Medulla oblongata (tissue), 1 donor: ENCODE measurements around the gene COL6A2.
"Not testable (repeated sequence)": the region's sequence is repeated elsewhere in the genome, so short reads cannot be mapped to it uniquely, and the experiment has no call there.

ENCODE experiments used
- DNase-seq: peaks from one replicate; pipeline ENCODE4 v3.0.0-alpha.2; 2015; ENCODE audit errors: extremely low spot score

COL6A2 gene

GRCh38 chr21:46060596-46061061 lies 37.3 kb upstream of the COL6A2 start:
- DNase-seq = no peak

DNA sequence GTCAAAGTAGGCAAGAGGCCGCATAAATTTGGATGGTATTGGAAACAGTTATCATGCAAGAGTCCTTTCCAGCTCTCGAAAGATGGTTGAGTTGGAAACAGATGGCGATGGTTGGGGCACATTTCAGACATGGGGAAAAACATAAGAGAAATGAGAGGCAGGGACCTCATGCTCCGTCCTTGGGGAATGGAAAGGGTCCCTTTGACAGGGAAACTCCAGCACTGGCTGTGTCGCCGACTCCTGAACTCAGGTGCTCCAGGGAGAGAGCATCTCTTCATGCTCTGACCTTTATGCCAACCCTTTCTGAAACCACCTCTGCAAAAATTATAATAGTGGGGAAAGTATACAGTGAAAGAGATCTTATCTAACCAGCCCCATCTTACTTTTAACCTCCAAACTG lies 36.8 kb upstream of the COL6A2 start:
- DNase-seq = no peak

DNA sequence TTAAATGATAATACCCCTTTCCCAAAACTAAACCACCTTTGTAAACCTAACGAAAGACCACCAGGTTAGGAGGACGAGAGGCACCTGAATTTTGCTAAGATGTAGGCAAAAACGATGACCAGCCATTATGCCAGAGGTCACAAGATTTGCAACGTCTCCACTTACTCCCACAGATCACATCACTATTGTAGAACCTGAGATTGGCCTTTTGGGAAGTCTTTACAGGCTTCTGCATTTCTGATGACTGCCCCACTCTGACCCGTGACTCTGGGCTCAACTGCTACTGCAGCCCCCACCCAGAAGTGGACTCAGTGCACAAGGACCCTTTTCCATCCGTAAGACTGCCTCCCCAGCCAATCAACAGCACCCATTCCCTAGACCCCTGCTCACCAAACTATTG lies 36.4 kb upstream of the COL6A2 start:
- no peak for DNase-seq

DNA sequence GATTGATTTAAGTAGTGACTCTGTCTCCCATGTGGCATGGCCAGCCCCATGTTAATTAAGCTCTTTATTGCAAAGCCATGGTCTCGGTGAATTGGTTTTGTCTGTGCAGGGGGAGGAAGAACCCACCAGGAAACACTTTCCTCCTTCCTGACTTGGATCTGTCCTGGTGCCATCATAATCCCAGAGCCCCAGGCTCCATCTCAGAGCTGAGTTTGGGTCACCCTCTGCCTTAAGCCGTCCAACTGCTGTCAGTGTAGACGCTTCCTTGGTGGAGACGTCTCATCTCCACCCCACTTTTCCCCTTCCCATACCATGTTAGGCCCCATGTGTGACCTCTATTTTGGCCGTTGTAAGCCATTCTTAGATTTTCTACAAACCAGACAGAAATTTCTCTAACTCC lies 36.0 kb upstream of the COL6A2 start:
- no peak for DNase-seq

DNA sequence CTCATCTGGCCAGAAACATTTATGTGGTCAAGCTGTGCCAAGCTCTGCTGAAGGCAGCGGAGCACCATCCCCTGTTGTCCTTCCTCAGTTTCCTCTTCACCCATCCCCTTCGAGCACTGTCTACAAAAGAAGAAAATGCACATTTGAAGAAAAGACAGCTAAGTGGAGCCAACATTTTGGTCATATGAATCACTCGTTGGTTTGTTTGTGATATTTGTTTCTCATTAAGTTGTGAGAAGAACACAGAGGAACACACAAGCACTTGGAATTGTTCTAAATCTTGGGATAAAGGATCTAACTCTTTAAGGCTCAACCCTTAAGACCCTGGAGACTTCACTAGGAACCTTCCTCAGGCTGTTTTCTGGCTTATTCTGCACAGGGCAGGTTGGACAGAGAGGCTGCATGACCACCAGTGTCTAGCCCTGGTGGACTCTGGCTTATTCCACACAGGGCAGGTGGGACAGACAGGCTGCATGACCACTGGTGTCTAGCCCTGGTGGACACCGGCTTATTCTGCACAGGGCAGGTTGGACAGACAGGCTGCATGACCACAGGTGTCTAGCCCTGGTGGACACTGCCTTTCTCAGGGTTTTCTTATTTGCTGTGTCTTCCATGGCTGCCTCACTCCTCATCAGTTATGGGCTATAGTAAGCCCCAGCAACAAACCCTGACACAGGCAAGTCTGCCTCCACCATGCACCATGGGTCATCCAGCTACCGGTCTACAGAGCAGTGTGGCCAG lies 35.3 kb upstream of the COL6A2 start:
- no peak for DNase-seq

- DNase-seq = no peak
Measured at GRCh38 chr21:46063227-46063626, 34.7 kb upstream of the COL6A2 start.

DNA sequence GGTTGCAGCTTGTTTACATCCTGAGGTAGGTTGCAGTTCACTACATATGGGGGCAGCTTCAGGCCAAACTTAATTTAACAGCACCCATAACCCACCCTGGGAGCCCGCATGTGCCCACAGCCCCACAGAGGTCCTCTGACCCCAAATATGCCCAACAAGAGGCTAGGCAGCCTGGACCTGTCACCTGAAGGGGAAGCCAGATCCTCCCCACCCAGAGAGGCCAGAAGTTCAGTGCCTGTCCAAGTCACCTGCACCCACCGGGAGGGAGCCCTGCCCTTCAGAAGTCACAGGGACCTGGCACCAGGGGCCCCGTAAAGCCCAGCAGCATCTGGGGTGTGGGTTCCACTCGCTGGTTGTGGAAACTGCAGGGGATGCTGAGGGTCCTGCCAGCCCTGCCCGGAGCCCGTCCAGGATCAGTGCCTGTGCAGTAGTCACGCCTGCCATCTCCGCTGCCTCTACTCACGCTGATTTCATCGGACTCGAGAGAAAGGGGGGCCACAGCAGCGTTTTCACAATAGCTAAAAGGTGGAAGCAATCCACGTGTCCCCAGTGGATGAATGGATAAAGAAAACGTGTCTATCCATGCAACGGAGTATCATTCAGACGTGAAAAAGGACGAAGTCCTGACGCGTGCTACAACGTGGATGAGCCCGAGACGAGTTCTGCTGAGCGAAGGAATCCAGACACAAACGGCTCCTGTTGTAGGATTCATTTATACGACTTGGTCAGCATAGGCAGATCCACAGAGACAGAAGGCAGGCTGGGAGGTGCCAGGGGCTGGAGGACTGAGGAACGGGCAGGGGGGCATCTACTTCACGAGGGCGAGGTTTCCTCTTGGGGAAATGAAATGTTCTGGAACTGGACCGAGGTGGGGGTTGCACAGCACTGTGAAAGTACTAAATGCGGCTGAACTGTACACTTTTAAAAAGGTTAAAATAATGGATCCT lies 33.9 kb upstream of the COL6A2 start:
- DNase-seq = no peak

DNA sequence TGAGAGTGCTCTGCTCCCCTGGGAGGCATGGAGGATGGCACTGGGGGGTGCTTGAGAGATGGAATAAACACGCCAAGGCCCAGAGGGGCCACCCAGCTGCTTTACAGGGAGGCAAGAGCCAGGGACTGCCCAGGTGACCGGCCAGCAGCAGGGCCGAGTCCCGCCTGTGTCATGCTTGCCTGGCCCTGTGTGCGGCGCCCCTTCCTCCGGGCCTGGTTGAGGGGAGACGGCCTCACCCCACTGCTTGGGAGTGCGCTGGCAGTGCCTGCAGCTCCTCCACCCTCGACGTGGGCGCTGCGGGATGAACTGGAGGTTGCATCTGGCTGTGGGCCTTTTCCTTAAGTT lies 33.1 kb upstream of the COL6A2 start:
- DNase-seq = no peak

- DNase-seq = no peak
Measured at GRCh38 chr21:46065215-46065913, 32.5 kb upstream of the COL6A2 start.

- DNase-seq = no peak
Measured at GRCh38 chr21:46065914-46066551, 31.9 kb upstream of the COL6A2 start.

DNA sequence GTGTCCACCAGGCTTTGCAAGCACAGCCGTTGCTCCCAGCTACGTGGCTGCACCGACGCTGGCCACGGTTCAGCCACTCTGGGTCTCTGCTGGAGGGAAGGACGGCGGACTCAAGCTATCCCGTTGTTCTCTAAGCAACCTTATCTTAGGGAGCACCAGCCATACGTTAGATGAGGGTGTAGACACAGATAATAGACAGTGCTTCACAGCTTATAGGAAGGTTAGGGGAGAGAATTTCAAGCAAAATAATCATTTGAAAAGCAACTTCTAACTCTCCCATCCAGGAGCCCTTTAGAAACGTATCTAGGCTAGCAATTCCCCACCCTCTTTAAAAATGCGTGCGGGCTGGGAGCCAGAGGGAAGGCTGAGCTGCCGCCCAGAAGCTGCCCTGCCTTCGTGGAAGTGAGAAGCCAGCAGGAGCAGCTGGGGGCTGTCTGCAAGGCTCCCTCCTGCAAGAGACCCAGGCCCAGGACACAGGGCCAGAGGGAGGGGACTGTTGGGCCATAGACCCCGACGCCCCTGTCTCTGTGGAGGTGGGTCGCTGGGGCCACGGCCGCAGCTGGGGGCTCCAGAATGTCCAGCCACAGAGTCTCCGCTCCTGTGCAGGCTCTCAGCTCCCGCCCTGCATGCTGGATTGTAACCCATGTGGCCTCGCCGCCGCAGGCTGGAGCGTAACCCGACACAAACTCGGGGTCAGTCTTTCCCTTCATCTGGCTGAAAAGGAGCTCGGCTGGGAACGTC lies 31.2 kb upstream of the COL6A2 start:
- no peak for DNase-seq

DNA sequence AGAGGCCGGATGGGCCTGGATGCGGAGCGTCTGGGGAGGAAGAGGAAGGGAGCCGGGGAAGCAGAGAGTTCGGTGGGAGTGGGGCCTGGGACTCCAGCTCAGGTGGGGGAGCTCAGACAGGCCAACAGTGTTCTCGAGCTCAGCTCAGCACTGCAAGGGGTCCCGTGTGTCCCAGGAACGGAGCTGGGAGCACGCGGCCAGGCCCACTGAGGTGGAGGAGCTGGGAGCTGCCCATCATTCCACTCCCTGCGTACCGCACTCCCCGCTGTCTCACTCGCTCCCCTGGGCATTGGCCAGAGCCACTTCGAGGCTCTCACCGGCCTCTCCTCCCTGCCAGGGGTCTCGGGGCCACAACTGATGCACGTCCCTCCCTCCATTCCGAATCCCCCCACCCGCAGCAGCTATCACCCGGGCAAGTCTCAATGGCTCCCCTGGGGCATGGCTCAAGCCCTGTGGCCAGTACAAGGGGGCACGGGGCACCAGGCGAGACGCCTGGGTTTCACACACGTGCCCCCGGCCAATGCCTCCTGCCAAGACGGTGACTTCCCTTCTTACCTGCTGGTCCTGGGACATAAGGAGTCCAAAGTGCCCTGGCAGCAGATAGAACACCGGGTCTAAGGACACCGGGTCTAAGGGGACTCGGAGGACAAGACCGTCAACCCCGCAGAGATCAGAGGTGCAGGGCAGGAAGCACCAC lies 30.3 kb upstream of the COL6A2 start:
- no peak for DNase-seq

GRCh38 chr21:46068516-46069079 lies 29.3 kb upstream of the COL6A2 start:
- DNase-seq = no peak

DNA sequence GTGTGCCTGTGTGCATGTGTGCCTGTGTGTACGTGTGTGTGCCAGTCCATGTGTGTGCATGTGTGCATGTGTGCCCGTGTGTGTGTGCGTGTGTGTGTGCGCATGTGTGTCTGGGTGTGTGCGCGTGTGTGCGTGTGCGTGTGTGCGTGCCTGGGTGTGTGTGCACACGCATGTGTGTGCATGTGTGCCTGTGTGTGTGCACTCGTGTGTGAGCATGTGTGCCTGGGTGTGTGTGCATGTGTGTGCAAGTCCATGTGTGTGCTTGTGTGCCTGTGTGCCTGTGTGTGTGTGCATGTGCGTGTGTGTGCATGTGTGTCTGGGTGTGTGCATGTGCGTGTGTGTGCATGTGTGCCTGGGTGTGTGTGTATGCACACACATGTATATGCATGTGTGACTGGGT lies 28.7 kb upstream of the COL6A2 start:
- DNase-seq = no peak

DNA sequence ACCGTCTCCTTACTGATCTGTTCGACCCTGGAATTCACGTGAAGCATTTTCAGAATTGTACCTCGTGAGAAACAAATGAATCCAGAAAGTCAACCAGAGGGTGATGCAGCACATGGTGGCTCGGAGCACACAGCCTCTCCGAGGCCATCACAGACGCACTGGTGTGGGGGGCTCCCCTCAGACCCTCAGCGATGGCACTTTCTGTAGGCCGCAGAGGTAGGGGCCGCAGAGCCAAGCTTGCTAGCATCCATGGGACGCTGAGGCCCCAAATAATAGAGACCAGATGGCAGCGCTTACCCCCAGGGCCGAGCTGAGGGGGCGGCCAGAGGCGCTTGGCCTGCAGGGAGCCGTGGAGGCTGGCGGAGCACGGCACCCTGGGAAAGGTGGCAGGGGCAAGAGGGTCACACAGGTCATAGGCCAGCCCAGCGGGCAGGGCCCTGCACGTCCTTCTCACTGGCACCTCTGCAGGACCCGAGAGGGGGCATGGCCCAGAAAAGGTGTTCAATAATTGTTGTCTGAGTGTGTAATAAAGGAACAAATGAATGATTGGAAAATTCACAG lies 28.1 kb upstream of the COL6A2 start:
- DNase-seq = no peak

DNA sequence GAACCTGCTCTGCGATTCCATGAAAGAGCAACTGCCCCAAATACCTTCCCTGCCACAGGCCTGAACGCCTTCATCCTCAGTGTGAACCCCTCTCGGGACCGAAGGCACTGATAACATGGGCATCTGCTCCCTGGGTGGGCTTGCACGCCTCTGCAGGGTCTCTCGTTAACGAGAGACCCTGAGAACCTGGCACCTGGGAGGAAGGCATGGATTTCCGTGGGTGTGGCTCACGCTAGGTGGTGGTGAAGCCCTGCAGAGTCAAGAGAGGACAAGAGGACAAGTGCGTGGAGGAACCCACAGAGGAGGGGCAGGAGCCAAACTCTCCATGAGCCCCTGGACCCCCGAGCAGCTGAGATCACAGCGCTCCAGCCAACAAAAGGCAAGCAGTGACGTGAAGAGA lies 26.8 kb upstream of the COL6A2 start:
- DNase-seq = no peak

GRCh38 chr21:46076724-46077123 lies 21.2 kb upstream of the COL6A2 start:
- DNase-seq = not testable (repeated sequence)

GRCh38 chr21:46077674-46078101 lies 20.2 kb upstream of the COL6A2 start:
- DNase-seq = no peak

DNA sequence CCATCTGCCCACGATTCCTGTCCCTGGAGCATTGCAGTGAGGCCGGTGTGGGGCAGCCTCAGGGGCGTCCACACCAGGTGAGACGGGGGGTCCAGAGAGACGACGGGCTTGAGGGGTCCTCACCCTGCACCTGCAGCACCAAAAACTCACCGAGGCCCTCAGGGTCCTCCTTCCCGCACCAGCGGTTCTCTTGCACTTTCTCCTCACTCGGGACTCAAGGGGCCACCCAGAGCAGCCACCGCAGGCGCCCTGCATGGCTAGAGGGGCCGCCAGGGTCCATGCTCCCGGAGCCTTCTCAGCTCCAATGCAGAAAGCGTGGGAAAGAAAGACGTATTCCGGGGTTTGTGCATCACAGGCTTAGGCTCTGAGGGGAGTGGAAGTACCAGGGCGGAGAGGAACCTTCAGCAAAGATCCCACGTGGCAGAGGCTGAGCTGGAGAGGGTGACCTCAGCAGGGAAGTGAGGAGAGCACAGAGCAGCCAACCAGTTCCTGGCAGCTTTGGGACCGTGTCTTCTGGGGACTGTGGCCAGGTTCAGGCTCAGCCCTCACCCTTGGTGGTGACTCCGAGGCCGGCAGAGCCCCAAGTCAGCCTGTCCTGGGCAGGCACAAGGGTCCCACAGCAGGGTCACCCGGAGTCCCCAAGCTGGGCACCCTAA lies 19.5 kb upstream of the COL6A2 start:
- DNase-seq = no peak
